IPS DF 19.7 (cell line): ENCODE data around the gene QRFP.

Source experiments
- DNase-seq: peaks from one replicate; pipeline ENCODE4 v3.0.0-alpha.2; 2013; ENCODE audit warnings: low read depth, low spot score

Gene QRFP

GRCh38 chr9:130890870-130891687 lies 5.5 kb downstream of the QRFP start:
- no peak for DNase-seq

GRCh38 chr9:130890124-130890523 lies 6.5 kb downstream of the QRFP start:
- no peak for DNase-seq

- no peak for DNase-seq
Measured at GRCh38 chr9:130888146-130888885, 8.3 kb downstream of the QRFP start.

GRCh38 chr9:130887494-130888144 lies 9.0 kb downstream of the QRFP start:
- DNase-seq = no peak

GRCh38 chr9:130886981-130887380 lies 9.6 kb downstream of the QRFP start:
- DNase-seq = no peak

GRCh38 chr9:130885484-130886375 lies 10.9 kb downstream of the QRFP start:
- DNase-seq = no peak

GRCh38 chr9:130884542-130885483 lies 11.8 kb downstream of the QRFP start:
- no peak for DNase-seq

GRCh38 chr9:130884111-130884531 lies 12.5 kb downstream of the QRFP start:
- DNase-seq = no peak

- no peak for DNase-seq
Measured at GRCh38 chr9:130883479-130883878, 13.1 kb downstream of the QRFP start.

GRCh38 chr9:130882696-130883225 lies 13.9 kb downstream of the QRFP start:
- no peak for DNase-seq

GRCh38 chr9:130881516-130881915 lies 15.1 kb downstream of the QRFP start:
- no peak for DNase-seq

GRCh38 chr9:130880599-130881220 lies 15.9 kb downstream of the QRFP start:
- DNase-seq = no peak

GRCh38 chr9:130879863-130880411 lies 16.7 kb downstream of the QRFP start:
- no peak for DNase-seq

- no peak for DNase-seq
Measured at GRCh38 chr9:130878295-130878694, 18.3 kb downstream of the QRFP start.

GRCh38 chr9:130877300-130877699 lies 19.3 kb downstream of the QRFP start:
- no peak for DNase-seq

- DNase-seq = no peak
Measured at GRCh38 chr9:130874783-130875182, 21.8 kb downstream of the QRFP start.

GRCh38 chr9:130873966-130874365 lies 22.6 kb downstream of the QRFP start:
- no peak for DNase-seq

- DNase-seq = no peak
Measured at GRCh38 chr9:130872912-130873503, 23.6 kb downstream of the QRFP start.

- no peak for DNase-seq
Measured at GRCh38 chr9:130872508-130872907, 24.1 kb downstream of the QRFP start.
